Testis (tissue), 2 donors: Measurements from ENCODE around the gene FDX2.

Experiments
- CTCF ChIP-seq, 3 experiments: fragments of 450-650 bp in 2 of 3; fragments of 200-600 bp in 1 of 3; sonication (generic) in 1 of 3; IDR thresholded peaks; one replicate each; pipeline ENCODE4 v1.5.1; 2016 to 2019; ENCODE audit warnings: antibody characterized with exemption in 3 of 3, mild to moderate bottlenecking in 2 of 3, moderate library complexity in 1 of 3
- POLR2A ChIP-seq: fragments of 450-650 bp; IDR thresholded peaks from one replicate; pipeline ENCODE4 v1.6.1; 2017; ENCODE audit warnings: antibody characterized with exemption, mild to moderate bottlenecking, moderate library complexity

GRCh38 chr19:10291554-10292205 lies 24.1 kb downstream of the FDX2 start:
- no peak for TF ChIP-seq CTCF (IDR thresholded peaks at IDR 0.05)
- TF ChIP-seq POLR2A = no peak
